H1 (cell line): ENCODE results near the gene ATG2B. TPM values are rescaled to one million over a fixed set of nuclear protein-coding genes. Genes with fewer than 3 reads are reported as not detected.

Source experiments
- CREB1 ChIP-seq: IDR thresholded peaks from 2 replicates; pipeline ENCODE4 v1.6.1; 2012; ENCODE audit warnings: inconsistent platforms
- TAF7 ChIP-seq: optimal IDR thresholded peaks from 2 replicates; pipeline ENCODE3; 2011; ENCODE audit warnings: low read depth, mild to moderate bottlenecking, inconsistent platforms, low read length, moderate library complexity, borderline replicate concordance
- polyA plus RNA-seq, 7 experiments: library from polyadenylated mRNA; depleted of rRNA in 3 of 7; stranded (reverse) in 5 of 7; unstranded in 2 of 7; fragments of >200 nt in 5 of 7; fragments of 200-250 nt in 2 of 7; gene quantifications; 1 replicate in 5 of 7; 2 replicates in 1 of 7; 4 replicates in 1 of 7; pipeline versions ENCODE4 v1.2.1 to v1.2.3, GENCODE V29; 2011 to 2013; ENCODE audit warnings: missing spikeins in 2 of 7, mixed read lengths in 2 of 7
- total RNA-seq: library from RNA; stranded (reverse); fragmentation: NEBNext Ultra II Directional; extraction: Animal tissue kit (Norgen Biotek cat#: 25700); gene quantifications from 2 replicates; pipeline ENCODE4 v1.2.1, GENCODE V29; 2021

Gene ATG2B
- total and polyA plus RNA-seq, 2 of the 8 experiments (the other 6 are each of a cell fraction or from before 2014, with no cell fraction given) = 4.6 to 14.4 TPM

GRCh38 chr14:96286251-96286650, 76.9 kb downstream of the ATG2B start (continued):
- no peak for TF ChIP-seq CREB1
- no peak for TF ChIP-seq TAF7
